Measurements from ENCODE around the gene PTGES3L.

DNA sequence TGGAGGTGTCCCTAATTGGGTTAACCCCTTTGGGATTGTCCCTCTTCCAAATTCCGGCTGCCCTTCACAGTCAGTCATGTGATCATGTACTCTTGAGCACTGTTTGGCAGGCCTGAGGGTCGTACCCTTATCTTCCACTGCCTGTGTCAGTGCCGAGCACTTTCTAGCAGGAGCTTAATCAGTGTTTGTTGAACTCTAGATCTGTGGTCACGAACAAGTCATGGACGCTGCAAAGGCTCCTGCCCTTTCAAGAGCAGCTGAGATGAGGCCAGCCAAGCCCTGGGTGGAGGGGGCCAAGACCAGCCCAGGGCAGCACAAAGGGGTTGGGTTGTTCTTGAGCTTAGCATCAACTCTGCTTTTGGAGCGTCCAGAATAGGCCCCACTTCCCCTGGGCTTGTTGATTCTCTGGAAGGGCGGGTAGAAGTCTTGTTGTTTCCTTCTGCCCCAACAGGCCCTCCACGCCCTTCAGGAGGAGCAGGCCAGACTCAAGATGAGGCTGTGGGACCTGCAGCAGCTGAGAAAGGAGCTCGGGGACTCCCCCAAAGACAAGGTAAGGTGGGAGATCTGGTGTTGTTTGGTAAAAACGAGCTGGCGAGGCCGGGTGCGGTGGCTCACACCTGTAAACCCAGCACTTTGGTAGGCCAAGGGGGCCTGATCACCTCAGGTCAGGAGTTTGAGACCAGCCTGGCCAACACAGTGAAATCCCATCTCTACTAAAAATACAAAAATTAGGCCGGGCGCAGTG lies 32.0 kb upstream of the PTGES3L start:
- TF ChIP-seq, protein P1, sequence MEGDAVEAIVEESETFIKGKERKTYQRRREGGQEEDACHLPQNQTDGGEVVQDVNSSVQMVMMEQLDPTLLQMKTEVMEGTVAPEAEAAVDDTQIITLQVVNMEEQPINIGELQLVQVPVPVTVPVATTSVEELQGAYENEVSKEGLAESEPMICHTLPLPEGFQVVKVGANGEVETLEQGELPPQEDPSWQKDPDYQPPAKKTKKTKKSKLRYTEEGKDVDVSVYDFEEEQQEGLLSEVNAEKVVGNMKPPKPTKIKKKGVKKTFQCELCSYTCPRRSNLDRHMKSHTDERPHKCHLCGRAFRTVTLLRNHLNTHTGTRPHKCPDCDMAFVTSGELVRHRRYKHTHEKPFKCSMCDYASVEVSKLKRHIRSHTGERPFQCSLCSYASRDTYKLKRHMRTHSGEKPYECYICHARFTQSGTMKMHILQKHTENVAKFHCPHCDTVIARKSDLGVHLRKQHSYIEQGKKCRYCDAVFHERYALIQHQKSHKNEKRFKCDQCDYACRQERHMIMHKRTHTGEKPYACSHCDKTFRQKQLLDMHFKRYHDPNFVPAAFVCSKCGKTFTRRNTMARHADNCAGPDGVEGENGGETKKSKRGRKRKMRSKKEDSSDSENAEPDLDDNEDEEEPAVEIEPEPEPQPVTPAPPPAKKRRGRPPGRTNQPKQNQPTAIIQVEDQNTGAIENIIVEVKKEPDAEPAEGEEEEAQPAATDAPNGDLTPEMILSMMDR (IDR thresholded peaks at IDR 0.05 in 2 of 3, conservative IDR thresholded peaks at IDR 0.05 in 1 of 3; ENCODE audit: borderline replicate concordance in 1 of 3, insufficient read depth in 1 of 3, low read depth in 2 of 3, low read length in 2 of 3), result no peak
- TF ChIP-seq CEBPB (IDR thresholded peaks at IDR 0.05; ENCODE audit: low read depth) (no peak), ZNF274 (IDR thresholded peaks at IDR 0.05; ENCODE audit: low read depth, low read length) (no peak), POLR2AphosphoS5 (IDR thresholded peaks at IDR 0.05; ENCODE audit: low read depth, low read length) (no peak), ZFX (IDR thresholded peaks at IDR 0.05) (no peak), SIN3A (IDR thresholded peaks at IDR 0.05; ENCODE audit: low read depth) (no peak), POLR2A (IDR thresholded peaks at IDR 0.05; ENCODE audit: borderline replicate concordance, extremely low read depth, insufficient read depth, insufficient read length) (no peak), YY1 (IDR thresholded peaks at IDR 0.05; ENCODE audit: extremely low read depth, insufficient replicate concordance, low read depth, low read length) (no peak), SP1 (IDR thresholded peaks at IDR 0.05; ENCODE audit: low read depth) (no peak), JUND (IDR thresholded peaks at IDR 0.05) (no peak), SRF (IDR thresholded peaks at IDR 0.05; ENCODE audit: low read depth) (no peak), EGR1 (IDR thresholded peaks at IDR 0.05; ENCODE audit: low read depth) (no peak)
- TF ChIP-seq, protein P2, sequence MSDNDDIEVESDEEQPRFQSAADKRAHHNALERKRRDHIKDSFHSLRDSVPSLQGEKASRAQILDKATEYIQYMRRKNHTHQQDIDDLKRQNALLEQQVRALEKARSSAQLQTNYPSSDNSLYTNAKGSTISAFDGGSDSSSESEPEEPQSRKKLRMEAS (IDR thresholded peaks at IDR 0.05), result no peak
- TF ChIP-seq, protein P3, sequence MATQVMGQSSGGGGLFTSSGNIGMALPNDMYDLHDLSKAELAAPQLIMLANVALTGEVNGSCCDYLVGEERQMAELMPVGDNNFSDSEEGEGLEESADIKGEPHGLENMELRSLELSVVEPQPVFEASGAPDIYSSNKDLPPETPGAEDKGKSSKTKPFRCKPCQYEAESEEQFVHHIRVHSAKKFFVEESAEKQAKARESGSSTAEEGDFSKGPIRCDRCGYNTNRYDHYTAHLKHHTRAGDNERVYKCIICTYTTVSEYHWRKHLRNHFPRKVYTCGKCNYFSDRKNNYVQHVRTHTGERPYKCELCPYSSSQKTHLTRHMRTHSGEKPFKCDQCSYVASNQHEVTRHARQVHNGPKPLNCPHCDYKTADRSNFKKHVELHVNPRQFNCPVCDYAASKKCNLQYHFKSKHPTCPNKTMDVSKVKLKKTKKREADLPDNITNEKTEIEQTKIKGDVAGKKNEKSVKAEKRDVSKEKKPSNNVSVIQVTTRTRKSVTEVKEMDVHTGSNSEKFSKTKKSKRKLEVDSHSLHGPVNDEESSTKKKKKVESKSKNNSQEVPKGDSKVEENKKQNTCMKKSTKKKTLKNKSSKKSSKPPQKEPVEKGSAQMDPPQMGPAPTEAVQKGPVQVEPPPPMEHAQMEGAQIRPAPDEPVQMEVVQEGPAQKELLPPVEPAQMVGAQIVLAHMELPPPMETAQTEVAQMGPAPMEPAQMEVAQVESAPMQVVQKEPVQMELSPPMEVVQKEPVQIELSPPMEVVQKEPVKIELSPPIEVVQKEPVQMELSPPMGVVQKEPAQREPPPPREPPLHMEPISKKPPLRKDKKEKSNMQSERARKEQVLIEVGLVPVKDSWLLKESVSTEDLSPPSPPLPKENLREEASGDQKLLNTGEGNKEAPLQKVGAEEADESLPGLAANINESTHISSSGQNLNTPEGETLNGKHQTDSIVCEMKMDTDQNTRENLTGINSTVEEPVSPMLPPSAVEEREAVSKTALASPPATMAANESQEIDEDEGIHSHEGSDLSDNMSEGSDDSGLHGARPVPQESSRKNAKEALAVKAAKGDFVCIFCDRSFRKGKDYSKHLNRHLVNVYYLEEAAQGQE (IDR thresholded peaks at IDR 0.05; ENCODE audit: low read depth), result no peak

Data from HCT116 (cell line).